H9 (cell line): ENCODE data around the gene SGMS2. TPM values are rescaled to one million over a fixed set of nuclear protein-coding genes. Genes with fewer than 3 reads are reported as not detected.

ENCODE experiments used
- DNase-seq: peaks from one replicate; pipeline ENCODE4 v3.0.0-alpha.2; 2017
- H2AFZ ChIP-seq: one replicate; pipeline ENCODE4 v1.6.1; 2013; ENCODE audit warnings: mild to moderate bottlenecking, low read length, control low read depth, moderate library complexity
- H2AK5ac ChIP-seq: 2 replicates; pipeline ENCODE4 v1.6.1; 2013; ENCODE audit warnings: low read length, control low read depth, mixed read lengths; ENCODE audit not compliant: insufficient read length
- H2BK120ac ChIP-seq: one replicate; pipeline ENCODE4 v1.6.1; 2013; ENCODE audit warnings: low read depth, mild to moderate bottlenecking, low read length, control low read depth, inconsistent platforms; ENCODE audit not compliant: poor library complexity, severe bottlenecking
- H2BK12ac ChIP-seq: 2 replicates; pipeline ENCODE4 v1.6.1; 2013; ENCODE audit warnings: low read length, control low read depth, mixed read lengths, low read depth; ENCODE audit not compliant: insufficient read length
- H2BK15ac ChIP-seq: 2 replicates; pipeline ENCODE4 v1.6.1; 2013; ENCODE audit warnings: low read depth, low read length, control low read depth
- H2BK20ac ChIP-seq: one replicate; pipeline ENCODE4 v1.6.1; 2013; ENCODE audit warnings: low read depth, mild to moderate bottlenecking, low read length, control low read depth, inconsistent platforms; ENCODE audit not compliant: poor library complexity, severe bottlenecking
- H2BK5ac ChIP-seq: 2 replicates; pipeline ENCODE4 v1.6.1; 2013; ENCODE audit warnings: low read length, control low read depth, mixed read lengths; ENCODE audit not compliant: insufficient read length
- H3K14ac ChIP-seq: 2 replicates; pipeline ENCODE4 v1.6.1; 2013; ENCODE audit warnings: low read length, control low read depth; ENCODE audit not compliant: insufficient read depth
- H3K18ac ChIP-seq: 2 replicates; pipeline ENCODE4 v1.6.1; 2013; ENCODE audit warnings: low read depth, mild to moderate bottlenecking, mixed read lengths, low read length, control low read depth; ENCODE audit not compliant: insufficient read length
- H3K23ac ChIP-seq: 2 replicates; pipeline ENCODE4 v1.6.1; 2013; ENCODE audit warnings: low read length, control low read depth, mixed read lengths, low read depth; ENCODE audit not compliant: insufficient read length
- H3K23me2 ChIP-seq: 2 replicates; pipeline ENCODE4 v1.6.1; 2013; ENCODE audit warnings: low read depth, mild to moderate bottlenecking, mixed read lengths, low read length, control low read depth; ENCODE audit not compliant: insufficient read length, poor library complexity, severe bottlenecking
- H3K27ac ChIP-seq: 2 replicates; pipeline ENCODE4 v1.5.1; 2013; ENCODE audit warnings: low read length, control low read depth, mixed read lengths, low read depth; ENCODE audit not compliant: insufficient read length
- H3K27me3 ChIP-seq: 2 replicates; pipeline ENCODE4 v1.6.1; 2013; ENCODE audit warnings: low read length, control low read depth, inconsistent platforms; ENCODE audit not compliant: insufficient read depth
- H3K4ac ChIP-seq: 2 replicates; pipeline ENCODE4 v1.6.1; 2013; ENCODE audit warnings: low read depth, mild to moderate bottlenecking, control low read depth, inconsistent platforms, low read length, moderate library complexity
- H3K4me1 ChIP-seq: 2 replicates; pipeline ENCODE4 v1.6.1; 2013; ENCODE audit warnings: low read length, control low read depth, inconsistent platforms; ENCODE audit not compliant: insufficient read depth
- H3K4me2 ChIP-seq: 2 replicates; pipeline ENCODE4 v1.6.1; 2013; ENCODE audit warnings: low read length, control low read depth, mixed read lengths; ENCODE audit not compliant: insufficient read length, insufficient read depth
- H3K56ac ChIP-seq: 2 replicates; pipeline ENCODE4 v1.6.1; 2013; ENCODE audit warnings: low read depth, mild to moderate bottlenecking, mixed read lengths, low read length, control low read depth; ENCODE audit not compliant: insufficient read length
- H3K79me1 ChIP-seq: 2 replicates; pipeline ENCODE4 v1.6.1; 2013; ENCODE audit warnings: low read depth, mild to moderate bottlenecking, moderate library complexity, low read length, control low read depth, inconsistent platforms; ENCODE audit not compliant: insufficient read depth, poor library complexity, severe bottlenecking
- H3K79me2 ChIP-seq: 2 replicates; pipeline ENCODE4 v1.6.1; 2013; ENCODE audit warnings: low read length, control low read depth, inconsistent platforms; ENCODE audit not compliant: insufficient read depth
- H3K9ac ChIP-seq: 2 replicates; pipeline ENCODE4 v1.6.1; 2013; ENCODE audit warnings: low read length, control low read depth, mixed read lengths; ENCODE audit not compliant: insufficient read length; ENCODE audit errors: extremely low read depth
- H3K9me3 ChIP-seq: one replicate; pipeline ENCODE4 v1.6.1; 2013; ENCODE audit warnings: low read depth, low read length, inconsistent platforms; ENCODE audit not compliant: control insufficient read depth
- H3T11ph ChIP-seq: one replicate; pipeline ENCODE4 v1.6.1; 2013; ENCODE audit warnings: mild to moderate bottlenecking, low read length, control low read depth, inconsistent platforms
- H4K20me1 ChIP-seq: one replicate; pipeline ENCODE4 v1.6.1; 2013; ENCODE audit not compliant: control insufficient read depth, insufficient read length, insufficient read depth
- H4K5ac ChIP-seq: 2 replicates; pipeline ENCODE4 v1.6.1; 2013; ENCODE audit warnings: low read depth, mild to moderate bottlenecking, mixed read lengths, low read length, control low read depth; ENCODE audit not compliant: insufficient read length
- H4K8ac ChIP-seq: replicated peaks from 2 replicates; pipeline ENCODE4 v1.6.1; 2013; ENCODE audit warnings: low read length, control low read depth, mixed read lengths, low read depth; ENCODE audit not compliant: insufficient read length
- H4K91ac ChIP-seq: 2 replicates; pipeline ENCODE4 v1.6.1; 2013; ENCODE audit warnings: low read depth, mild to moderate bottlenecking, moderate library complexity, mixed read lengths, low read length, control low read depth; ENCODE audit not compliant: insufficient read length
- H3K27ac Mint-ChIP-seq, 3 experiments: 2 replicates in 2 of 3; 3 replicates in 1 of 3; pipeline ENCODE4 v1.8.0; 2020 to 2021; ENCODE audit warnings: mixed read lengths in 3 of 3, mild to moderate bottlenecking in 1 of 3, moderate library complexity in 1 of 3
- H3K27me3 Mint-ChIP-seq: 2 replicates; pipeline ENCODE4 v1.8.0; 2021; ENCODE audit warnings: low read depth, mild to moderate bottlenecking, moderate library complexity, mixed read lengths
- H3K36me3 Mint-ChIP-seq, 3 experiments: 2 replicates in 2 of 3; 3 replicates in 1 of 3; pipeline ENCODE4 v1.8.0; 2020 to 2021; ENCODE audit warnings: low read depth in 3 of 3, mixed read lengths in 3 of 3; ENCODE audit not compliant: insufficient read depth in 1 of 3
- H3K4me1 Mint-ChIP-seq, 2 experiments: 2 replicates each; pipeline ENCODE4 v1.8.0; 2020; ENCODE audit warnings: mixed read lengths in 2 of 2
- H3K4me3 Mint-ChIP-seq, 2 experiments: 2 replicates in 1 of 2; 3 replicates in 1 of 2; pipeline ENCODE4 v1.8.0; 2020 to 2021; ENCODE audit warnings: mild to moderate bottlenecking in 2 of 2, mixed read lengths in 2 of 2, moderate library complexity in 1 of 2
- H3K9me3 Mint-ChIP-seq, 2 experiments: 2 replicates in 1 of 2; 3 replicates in 1 of 2; pipeline ENCODE4 v1.8.0; 2020; ENCODE audit warnings: mild to moderate bottlenecking in 2 of 2, mixed read lengths in 2 of 2, moderate library complexity in 1 of 2
- WGBS: extraction: QIAGEN DNeasy Blood & Tissue Kit; methylation state at CpG from one replicate; pipeline ENCODE4 v1.1.7; 2013; ENCODE audit warnings: missing lambda C conversion rate, low lambda C conversion rate, mixed read lengths; ENCODE audit not compliant: insufficient read length; ENCODE audit errors: extremely low coverage; 5-methylcytosine and 5-hydroxymethylcytosine counted together
- total RNA-seq: library from RNA; stranded (reverse); gene quantifications from 2 replicates; pipeline ENCODE4 v1.2.1, GENCODE V29; 2021
- TF ChIP-seq, protein P1 (sequence below): fragments of 200-600 bp; sonication (generic); conservative IDR thresholded peaks from 3 replicates; pipeline ENCODE4 v1.8.0; 2021; ENCODE audit warnings: antibody characterized with exemption, mild to moderate bottlenecking

SGMS2 gene
- total RNA-seq, 1 experiment from 2014 or later, result 9.7 TPM

DNA sequence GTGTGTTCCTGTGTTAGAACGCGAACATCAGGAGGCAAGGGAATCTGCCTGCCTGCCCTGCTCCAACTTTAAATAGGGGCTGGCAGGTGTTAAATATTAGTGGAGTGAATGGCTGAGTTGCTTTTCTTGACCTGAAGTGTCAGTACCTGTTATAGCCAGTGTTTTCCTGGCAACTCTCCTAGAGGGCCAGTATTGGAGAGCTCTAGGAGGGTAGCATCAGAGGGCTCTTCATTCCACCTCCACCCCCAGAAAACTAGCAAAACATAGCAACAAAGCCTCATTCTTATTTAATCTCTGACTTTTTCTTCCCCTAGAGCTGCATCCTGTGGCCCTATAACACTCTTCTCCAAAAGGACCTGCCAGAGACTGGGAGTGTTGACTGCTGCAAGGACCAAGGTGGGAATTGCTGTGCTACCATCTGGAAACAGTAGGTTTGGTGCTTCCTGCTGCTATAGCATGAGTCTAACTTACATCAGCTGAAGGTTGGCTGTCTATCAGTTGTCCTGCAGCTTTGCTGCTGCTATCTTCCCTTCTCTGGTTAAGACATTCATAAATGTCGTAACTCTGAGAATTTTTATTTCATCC is 33.5 kb downstream of the SGMS2 start:
- H3K23me2 ChIP-seq, result no peaks in the 10 kb centered on the region
- H3K4me1 ChIP-seq, result peaks cover 5% of the 10 kb centered on the region; the same call in 1 of the 2 replicates
- no peak overlapping the region for H2BK12ac ChIP-seq
- no peaks in the 10 kb centered on the region for H3K9me3 Mint-ChIP-seq
- H3K27ac ChIP-seq, result no peak overlapping the region
- no peaks in the 10 kb centered on the region for H4K20me1 ChIP-seq
- H2BK15ac ChIP-seq, result no peak overlapping the region
- no peaks in the 10 kb centered on the region for H3K79me1 ChIP-seq
- H3T11ph ChIP-seq, result no peak overlapping the region
- no peaks in the 10 kb centered on the region for H3K9me3 ChIP-seq
- H3K27ac Mint-ChIP-seq, result peak overlapping the region in 1 of 3 experiments; percentile 73; a peak in 2 of 7 replicates
- no CpG with 5 or more reads among the region's 3 CpGs for WGBS
- H3K27me3 Mint-ChIP-seq, result no peaks in the 10 kb centered on the region
- TF ChIP-seq, protein P1, sequence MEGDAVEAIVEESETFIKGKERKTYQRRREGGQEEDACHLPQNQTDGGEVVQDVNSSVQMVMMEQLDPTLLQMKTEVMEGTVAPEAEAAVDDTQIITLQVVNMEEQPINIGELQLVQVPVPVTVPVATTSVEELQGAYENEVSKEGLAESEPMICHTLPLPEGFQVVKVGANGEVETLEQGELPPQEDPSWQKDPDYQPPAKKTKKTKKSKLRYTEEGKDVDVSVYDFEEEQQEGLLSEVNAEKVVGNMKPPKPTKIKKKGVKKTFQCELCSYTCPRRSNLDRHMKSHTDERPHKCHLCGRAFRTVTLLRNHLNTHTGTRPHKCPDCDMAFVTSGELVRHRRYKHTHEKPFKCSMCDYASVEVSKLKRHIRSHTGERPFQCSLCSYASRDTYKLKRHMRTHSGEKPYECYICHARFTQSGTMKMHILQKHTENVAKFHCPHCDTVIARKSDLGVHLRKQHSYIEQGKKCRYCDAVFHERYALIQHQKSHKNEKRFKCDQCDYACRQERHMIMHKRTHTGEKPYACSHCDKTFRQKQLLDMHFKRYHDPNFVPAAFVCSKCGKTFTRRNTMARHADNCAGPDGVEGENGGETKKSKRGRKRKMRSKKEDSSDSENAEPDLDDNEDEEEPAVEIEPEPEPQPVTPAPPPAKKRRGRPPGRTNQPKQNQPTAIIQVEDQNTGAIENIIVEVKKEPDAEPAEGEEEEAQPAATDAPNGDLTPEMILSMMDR, result no peak
- no peak overlapping the region for H3K56ac ChIP-seq
- H2AFZ ChIP-seq, result no peak overlapping the region
- DNase-seq, result no peak
- H3K36me3 Mint-ChIP-seq, result no peaks in the 10 kb centered on the region
- H3K4me2 ChIP-seq, result no peak overlapping the region
- H4K8ac ChIP-seq, result no peak overlapping the region
- H3K14ac ChIP-seq, result no peak overlapping the region
- no peak overlapping the region for H4K5ac ChIP-seq
- no peak overlapping the region for H3K23ac ChIP-seq
- no peak overlapping the region for H2AK5ac ChIP-seq
- no peak overlapping the region for H2BK5ac ChIP-seq
- H3K27me3 ChIP-seq, result no peaks in the 10 kb centered on the region
- no peak overlapping the region for H3K18ac ChIP-seq
- no peak overlapping the region for H2BK120ac ChIP-seq
- H3K79me2 ChIP-seq, result no peaks in the 10 kb centered on the region
- H3K4me3 Mint-ChIP-seq, result no peak overlapping the region; a peak in 1 of 5 replicates
- H3K4me1 Mint-ChIP-seq, result peaks cover 26 to 28% of the 10 kb centered on the region in 2 experiments
- H4K91ac ChIP-seq, result no peak overlapping the region
- no peak overlapping the region for H3K9ac ChIP-seq
- no peak overlapping the region for H3K4ac ChIP-seq
- H2BK20ac ChIP-seq, result no peak overlapping the region
